Lung (tissue), 12 donors: ENCODE data around the gene PNPLA8. TPM values are rescaled to one million over a fixed set of nuclear protein-coding genes. Genes with fewer than 3 reads are reported as not detected.

ENCODE experiments used
- ATAC-seq: fragments of 200-7000 bp; cut with Tn5 transposase; one replicate; pipeline ENCODE4 v1.9.1; 2020; ENCODE audit warnings: moderate number of reproducible peaks; ENCODE audit not compliant: insufficient read depth, low FRiP score
- DNase-seq, 3 donors: peaks; one replicate each; pipeline ENCODE4 v3.0.0-alpha.2; 2013 to 2017
- H3K27ac ChIP-seq, 2 donors: one replicate each; pipeline ENCODE4 v1.5.1; 2013; ENCODE audit warnings: mild to moderate bottlenecking in 2 of 2, moderate library complexity in 2 of 2, control low read depth in 1 of 2, inconsistent platforms in 1 of 2, low read depth in 1 of 2, low read length in 1 of 2
- H3K27me3 ChIP-seq, 3 donors: one replicate each; pipeline ENCODE4 v1.5.1; 2013; ENCODE audit warnings: low read length in 2 of 3; ENCODE audit not compliant: control insufficient read depth in 3 of 3, insufficient read depth in 3 of 3
- H3K36me3 ChIP-seq, 4 donors: one replicate each; pipeline ENCODE4 v1.5.1; 2013; ENCODE audit warnings: low read length in 4 of 4, mild to moderate bottlenecking in 1 of 4, moderate library complexity in 1 of 4; ENCODE audit not compliant: control insufficient read depth in 4 of 4, insufficient read depth in 4 of 4
- H3K4me1 ChIP-seq, 5 donors: one replicate each; pipeline ENCODE4 v1.5.1; 2013; ENCODE audit warnings: low read length in 5 of 5, mild to moderate bottlenecking in 2 of 5, moderate library complexity in 1 of 5; ENCODE audit not compliant: control insufficient read depth in 5 of 5, insufficient read depth in 5 of 5
- H3K4me3 ChIP-seq: one replicate; pipeline ENCODE4 v1.5.1; 2013; ENCODE audit warnings: mild to moderate bottlenecking, control low read depth, moderate library complexity
- H3K9ac ChIP-seq, 2 donors: one replicate each; pipeline ENCODE4 v1.5.1; 2013; ENCODE audit warnings: low read length in 2 of 2, control low read depth in 1 of 2; ENCODE audit not compliant: insufficient read depth in 1 of 2
- H3K9me3 ChIP-seq, 4 donors: one replicate each; pipeline ENCODE4 v1.5.1; 2013; ENCODE audit warnings: low read length in 3 of 4, mild to moderate bottlenecking in 1 of 4, moderate library complexity in 1 of 4; ENCODE audit not compliant: control insufficient read depth in 4 of 4, insufficient read depth in 3 of 4
- WGBS, 2 donors: extraction: QIAGEN DNeasy Blood & Tissue Kit; methylation state at CpG; one replicate each; pipeline ENCODE4 v1.1.7; 2013; 5-methylcytosine and 5-hydroxymethylcytosine counted together
- polyA plus RNA-seq, 2 donors: library from polyadenylated mRNA; stranded (reverse); fragments of 200-250 nt; gene quantifications; one replicate each; pipeline ENCODE4 v1.2.1, GENCODE V29; 2013
- total RNA-seq, 2 donors: library from RNA; depleted of rRNA in 1 of 2; stranded (reverse); fragments of >200 nt in 1 of 2; gene quantifications; one replicate each; pipeline ENCODE4 v1.2.1, GENCODE V29; 2014 to 2021
- TF ChIP-seq, protein P1 (sequence below): IDR thresholded peaks from 2 replicates; pipeline ENCODE4 v1.5.1; 2012; ENCODE audit warnings: mild to moderate bottlenecking; ENCODE audit errors: control extremely low read depth, extremely low read depth
- donor health status: control.
- donor health status: control.
- donor health status: Bipolar disorder and iron deficiency.
- donor health status: healthy.
- donor health status: DM: yes; HTN: yes; CAD: no.

PNPLA8 gene
- total and polyA plus RNA-seq, 4 donors = 14.2 to 49.7 (median 25.4) TPM

DNA sequence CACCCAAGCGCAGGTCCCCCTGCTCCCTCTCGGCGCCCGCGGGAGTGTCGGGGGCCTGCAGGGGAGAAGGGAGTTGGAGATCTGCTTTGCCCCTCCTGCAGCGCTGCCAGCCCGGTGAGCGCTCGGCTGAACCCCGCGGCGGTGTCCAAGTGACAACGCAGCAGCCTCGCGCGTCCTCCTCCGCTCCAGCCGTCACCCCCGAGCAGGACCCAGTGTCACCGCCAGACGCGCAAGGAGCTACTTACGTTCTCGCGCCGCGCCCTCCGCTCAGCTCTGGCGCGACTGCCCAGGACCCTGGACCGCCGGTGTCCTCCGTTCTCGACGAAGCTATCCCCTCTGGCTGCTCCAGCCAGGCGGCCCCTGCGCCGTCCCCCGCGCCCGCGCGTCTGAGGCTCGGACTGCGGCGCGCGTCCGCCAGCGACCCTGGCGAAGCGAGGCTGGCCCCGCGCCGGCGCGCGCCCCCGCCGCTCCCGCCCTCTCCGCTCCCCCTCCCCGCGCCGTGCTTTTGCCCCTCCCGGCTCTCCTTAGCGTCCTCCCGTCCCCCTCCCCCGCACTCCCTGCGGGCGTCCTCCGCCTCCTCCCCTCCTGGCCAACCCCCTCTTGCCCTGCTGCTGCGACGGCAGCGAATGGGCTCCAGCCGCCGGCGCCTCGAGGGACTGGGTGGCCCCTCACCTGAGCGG, 69.8 kb downstream of the PNPLA8 start, which contains the start of gene NRCAM:
NRCAM (minus strand) TSS at position 439 of the 680 bp plus-strand sequence. CDS start 216,372 bp downstream, outside the sequence.
- 0 to 1% methylated on average over 62 to 81 of the region's 81 CpGs for WGBS, 2 donors
- Histone ChIP-seq H3K36me3 (no peaks in the 10 kb centered on the region), H3K4me1 (peaks cover 0 to 13% (median 2%) of the 10 kb centered on the region in 5 donors), H3K27me3 (peaks cover 13 to 44% (median 41%) of the 10 kb centered on the region in 3 donors), H3K9ac (no peak within 1 kb of the TSS), H3K4me3 (peak within 1 kb of the TSS; percentile 57), H3K27ac (peak within 1 kb of the TSS in 1 of 2 donors; percentile 15), H3K9me3 (no peaks in the 10 kb centered on the region)
- DNase-seq (peak; percentile 76 to 89 (median 83)), ATAC-seq (peak; percentile 12)
- TF ChIP-seq, protein P1, sequence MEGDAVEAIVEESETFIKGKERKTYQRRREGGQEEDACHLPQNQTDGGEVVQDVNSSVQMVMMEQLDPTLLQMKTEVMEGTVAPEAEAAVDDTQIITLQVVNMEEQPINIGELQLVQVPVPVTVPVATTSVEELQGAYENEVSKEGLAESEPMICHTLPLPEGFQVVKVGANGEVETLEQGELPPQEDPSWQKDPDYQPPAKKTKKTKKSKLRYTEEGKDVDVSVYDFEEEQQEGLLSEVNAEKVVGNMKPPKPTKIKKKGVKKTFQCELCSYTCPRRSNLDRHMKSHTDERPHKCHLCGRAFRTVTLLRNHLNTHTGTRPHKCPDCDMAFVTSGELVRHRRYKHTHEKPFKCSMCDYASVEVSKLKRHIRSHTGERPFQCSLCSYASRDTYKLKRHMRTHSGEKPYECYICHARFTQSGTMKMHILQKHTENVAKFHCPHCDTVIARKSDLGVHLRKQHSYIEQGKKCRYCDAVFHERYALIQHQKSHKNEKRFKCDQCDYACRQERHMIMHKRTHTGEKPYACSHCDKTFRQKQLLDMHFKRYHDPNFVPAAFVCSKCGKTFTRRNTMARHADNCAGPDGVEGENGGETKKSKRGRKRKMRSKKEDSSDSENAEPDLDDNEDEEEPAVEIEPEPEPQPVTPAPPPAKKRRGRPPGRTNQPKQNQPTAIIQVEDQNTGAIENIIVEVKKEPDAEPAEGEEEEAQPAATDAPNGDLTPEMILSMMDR = no peak

DNA sequence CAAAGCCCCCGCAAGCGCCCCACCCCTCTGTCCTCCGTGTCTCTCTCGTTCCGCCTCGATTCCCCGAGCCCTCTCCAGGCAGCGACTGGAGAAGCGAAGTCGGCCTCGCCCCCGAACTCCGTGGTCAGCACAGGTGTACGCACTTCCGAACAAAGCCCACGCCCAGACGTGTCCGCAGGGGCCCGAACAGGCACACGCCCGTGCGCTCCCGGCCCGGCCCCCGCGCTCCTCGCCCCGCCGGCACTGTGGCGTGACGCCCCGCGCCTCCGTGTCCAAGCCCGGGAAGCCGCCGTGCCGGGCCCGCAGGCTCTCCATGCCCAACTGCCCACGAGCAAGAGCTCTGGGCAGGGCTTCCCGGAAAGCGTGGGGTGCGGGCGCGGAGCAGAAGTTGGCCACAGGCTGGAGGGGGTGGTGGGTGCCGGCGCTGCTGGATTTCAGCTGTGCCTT, 70.4 kb downstream of the PNPLA8 start:
- TF ChIP-seq, protein P1 = no peak
- ATAC-seq (peak; percentile 9), DNase-seq (peak in 1 of 3 donors; percentile 20)
- peaks cover 13 to 45% (median 41%) of the 10 kb centered on the region in 3 donors for H3K27me3 ChIP-seq
- WGBS, 2 donors = 0 to 1% methylated on average over 39 to 47 of the region's 47 CpGs
- no peaks in the 10 kb centered on the region for H3K36me3 ChIP-seq
- H3K9me3 ChIP-seq = no peaks in the 10 kb centered on the region
- H3K27ac ChIP-seq = peak overlapping the region in 1 of 2 donors; percentile 15
- H3K4me1 ChIP-seq = peaks cover 0 to 13% (median 2%) of the 10 kb centered on the region in 5 donors
- H3K4me3 ChIP-seq = peak overlapping the region; percentile 57
- no peak overlapping the region for H3K9ac ChIP-seq

DNA sequence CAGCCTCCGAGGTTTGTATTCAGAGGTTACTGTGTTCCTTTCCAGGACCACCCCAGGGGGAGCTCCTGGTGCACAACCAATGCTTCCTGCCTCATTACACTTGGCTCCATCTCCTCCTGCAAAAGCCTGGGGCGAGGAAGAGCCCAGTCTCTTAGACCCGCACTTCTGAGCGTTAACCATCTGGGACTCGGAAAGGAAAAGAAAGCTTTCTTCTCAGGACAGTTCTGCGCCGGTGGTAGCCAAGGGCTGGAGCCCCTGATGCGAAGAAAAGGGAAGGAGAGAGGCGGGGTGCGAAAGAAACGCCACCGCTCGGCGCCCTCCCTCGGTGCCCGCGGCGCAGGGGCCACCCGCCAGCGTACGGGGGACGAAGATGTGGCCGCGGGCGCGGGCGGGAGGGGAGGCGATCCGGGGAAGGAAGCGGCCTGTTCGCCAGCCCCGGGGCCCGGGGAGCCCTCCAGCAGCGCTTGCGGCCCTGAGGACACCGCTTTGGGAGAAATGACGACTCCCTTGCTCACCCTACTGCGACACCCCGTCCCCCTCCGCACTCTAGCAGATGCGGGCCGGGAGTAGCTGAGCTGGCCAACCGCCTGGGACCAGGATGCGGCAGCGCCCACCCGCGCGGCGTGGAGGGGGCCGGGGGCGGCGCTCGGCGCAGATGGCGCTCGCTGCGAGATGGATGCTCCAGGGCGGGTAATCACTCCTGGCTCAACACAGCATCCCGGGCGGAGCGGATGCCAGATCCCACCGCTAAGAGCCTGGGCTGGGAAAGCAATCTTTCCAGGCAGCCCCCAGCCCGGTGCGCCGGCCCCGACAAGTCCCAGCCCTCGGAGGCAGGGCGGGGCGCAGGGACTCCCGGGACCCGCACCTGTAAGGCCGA, 71.0 kb downstream of the PNPLA8 start:
- TF ChIP-seq, protein P1 = no peak
- DNase-seq = peak; percentile 39 to 56 (median 48)
- Histone ChIP-seq H3K27me3 (peaks cover 13 to 49% (median 41%) of the 10 kb centered on the region in 3 donors), H3K9me3 (no peaks in the 10 kb centered on the region), H3K4me3 (peak overlapping the region; percentile 57), H3K9ac (no peak overlapping the region), H3K36me3 (no peaks in the 10 kb centered on the region), H3K27ac (no peak overlapping the region), H3K4me1 (peaks cover 0 to 13% (median 2%) of the 10 kb centered on the region in 5 donors)
- WGBS, 2 donors = 2% methylated on average over 65 to 72 of the region's 72 CpGs
- ATAC-seq = no peak
